Panc1 (cell line): ENCODE results near the gene TLK1. TPM values are rescaled to one million over a fixed set of nuclear protein-coding genes. Genes with fewer than 3 reads are reported as not detected.

Experiments used
- ATAC-seq: fragments of 200-7000 bp; cut with Tn5 transposase; 2 replicates; pipeline ENCODE4 v1.9.1; 2020; ENCODE audit warnings: mild to moderate bottlenecking, moderate library complexity
- BruUV-seq: library from RNA; stranded (reverse); fragments of 400-500 nt; replicated peaks from 2 replicates; lab custom pipeline; 2021; lab: Mats Ljungman, UMichigan
- CTCF ChIA-PET: fragments of 300-600 bp; sonication (Branson Sonifier 250); formaldehyde crosslinking; loops from one replicate; lab custom pipeline; 2022; ENCODE audit warnings: antibody characterized with exemption; lab: Charles Lee
- POLR2A ChIA-PET: fragments of 300-600 bp; sonication (Branson Sonifier 250); formaldehyde crosslinking; loops from one replicate; lab custom pipeline; 2022; ENCODE audit warnings: antibody characterized with exemption; lab: Charles Lee
- DNase-seq: peaks from one replicate; pipeline ENCODE4 v3.0.0-alpha.2; 2010; ENCODE audit warnings: low read depth, low spot score
- H3K27ac ChIP-seq: 2 replicates; pipeline ENCODE4 v1.5.1; 2011; ENCODE audit warnings: mild to moderate bottlenecking, low read length, inconsistent platforms
- H3K27me3 ChIP-seq: fragments of 200-500 bp; sonication (Bioruptor generic); 2 replicates; pipeline ENCODE4 v1.6.0; 2014; ENCODE audit warnings: low read length, inconsistent platforms; ENCODE audit not compliant: control insufficient read depth, insufficient read depth
- H3K36me3 ChIP-seq: fragments of 200-500 bp; sonication (Bioruptor generic); 2 replicates; pipeline ENCODE4 v1.5.1; 2014; ENCODE audit warnings: inconsistent platforms, mild to moderate bottlenecking, low read length, moderate library complexity; ENCODE audit not compliant: control insufficient read depth, insufficient read depth
- H3K4me1 ChIP-seq: 2 replicates; pipeline ENCODE4 v1.5.1; 2011; ENCODE audit warnings: inconsistent platforms, mild to moderate bottlenecking, low read length, moderate library complexity; ENCODE audit not compliant: control insufficient read depth, insufficient read depth
- H3K4me3 ChIP-seq, 2 experiments: 2 replicates each; pipeline ENCODE4 v1.5.1; 2011 to 2012; ENCODE audit warnings: low read depth in 2 of 2, low read length in 2 of 2, mild to moderate bottlenecking in 2 of 2, inconsistent platforms in 1 of 2, moderate library complexity in 1 of 2
- H3K9me3 ChIP-seq: fragments of 200-500 bp; sonication (Bioruptor generic); 2 replicates; pipeline ENCODE4 v1.5.1; 2014; ENCODE audit warnings: low read depth, mild to moderate bottlenecking, inconsistent platforms, low read length, moderate library complexity; ENCODE audit not compliant: control insufficient read depth, insufficient read depth
- POLR2AphosphoS5 ChIP-seq: IDR thresholded peaks from 2 replicates; pipeline ENCODE4 v1.6.1; 2012; ENCODE audit warnings: mild to moderate bottlenecking, low read depth, low read length, moderate library complexity
- REST ChIP-seq, 2 experiments: IDR thresholded peaks; 2 replicates each; pipeline ENCODE4 v1.6.1; 2011 to 2012; ENCODE audit warnings: low read depth in 2 of 2, control low read depth in 1 of 2, low read length in 1 of 2, mild to moderate bottlenecking in 1 of 2, moderate library complexity in 1 of 2; ENCODE audit not compliant: insufficient read depth in 1 of 2
- SIN3A ChIP-seq: IDR thresholded peaks from 2 replicates; pipeline ENCODE4 v1.6.1; 2012; ENCODE audit warnings: low read depth, mild to moderate bottlenecking, low read length, moderate library complexity, borderline replicate concordance; ENCODE audit not compliant: insufficient read depth
- TCF7L2 ChIP-seq: IDR thresholded peaks from 2 replicates; pipeline ENCODE4 v1.6.1; 2011; ENCODE audit warnings: mild to moderate bottlenecking, low read depth, low read length, inconsistent platforms
- in situ Hi-C: cut with HindIII; loops from 2 replicates; pipeline ENCODE4 v1.10.0; 2016; ENCODE audit warnings: low sequenced_read_pairs, low pct_unique_long_range_greater_than_20kb
- intact Hi-C: fragments of 100-400 bp; cut with micrococcal nuclease; formaldehyde crosslinking; loops from one replicate; pipeline ENCODE4 v1.10.0; 2022; ENCODE audit not compliant: unreplicated experiment
- total RNA-seq: library from RNA; stranded (reverse); gene quantifications from one replicate; pipeline ENCODE4 v1.2.1, GENCODE V29; 2021; ENCODE audit not compliant: unreplicated experiment
- TF ChIP-seq, protein P1 (sequence below): fragments of 450-650 bp; IDR thresholded peaks from 2 replicates; pipeline ENCODE4 v1.5.1; 2017; ENCODE audit warnings: mild to moderate bottlenecking

TLK1 gene
- total RNA-seq, 1 experiment from 2014 or later: 92.9 TPM

GRCh38 chr2:171049691-171050090 is 111.0 kb downstream of the TLK1 start:
- TF ChIP-seq SIN3A (no peak), POLR2AphosphoS5 (no peak)
- TF ChIP-seq, protein P1, sequence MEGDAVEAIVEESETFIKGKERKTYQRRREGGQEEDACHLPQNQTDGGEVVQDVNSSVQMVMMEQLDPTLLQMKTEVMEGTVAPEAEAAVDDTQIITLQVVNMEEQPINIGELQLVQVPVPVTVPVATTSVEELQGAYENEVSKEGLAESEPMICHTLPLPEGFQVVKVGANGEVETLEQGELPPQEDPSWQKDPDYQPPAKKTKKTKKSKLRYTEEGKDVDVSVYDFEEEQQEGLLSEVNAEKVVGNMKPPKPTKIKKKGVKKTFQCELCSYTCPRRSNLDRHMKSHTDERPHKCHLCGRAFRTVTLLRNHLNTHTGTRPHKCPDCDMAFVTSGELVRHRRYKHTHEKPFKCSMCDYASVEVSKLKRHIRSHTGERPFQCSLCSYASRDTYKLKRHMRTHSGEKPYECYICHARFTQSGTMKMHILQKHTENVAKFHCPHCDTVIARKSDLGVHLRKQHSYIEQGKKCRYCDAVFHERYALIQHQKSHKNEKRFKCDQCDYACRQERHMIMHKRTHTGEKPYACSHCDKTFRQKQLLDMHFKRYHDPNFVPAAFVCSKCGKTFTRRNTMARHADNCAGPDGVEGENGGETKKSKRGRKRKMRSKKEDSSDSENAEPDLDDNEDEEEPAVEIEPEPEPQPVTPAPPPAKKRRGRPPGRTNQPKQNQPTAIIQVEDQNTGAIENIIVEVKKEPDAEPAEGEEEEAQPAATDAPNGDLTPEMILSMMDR: no peak
- DNase-seq: no peak
- intact Hi-C loops: no loop called here
- BruUV-seq: no TSS peak
- in situ Hi-C loops: no loop called here
- Histone ChIP-seq H3K27me3 (no peaks in the 10 kb centered on the region), H3K27ac (no peak overlapping the region), H3K36me3 (peaks cover 49% of the 10 kb centered on the region), H3K4me1 (no peaks in the 10 kb centered on the region), H3K9me3 (no peaks in the 10 kb centered on the region), H3K4me3 (no peak overlapping the region)
- ChIA-PET POLR2A (interaction anchor here (0.5 to 0.7 kb wide), 2 partner anchors 9 to 94 kb away, joined by 3 to 8 read pairs; no protein-coding TSS in a partner anchor), CTCF (no interaction called here)
- no peak for ATAC-seq

DNA sequence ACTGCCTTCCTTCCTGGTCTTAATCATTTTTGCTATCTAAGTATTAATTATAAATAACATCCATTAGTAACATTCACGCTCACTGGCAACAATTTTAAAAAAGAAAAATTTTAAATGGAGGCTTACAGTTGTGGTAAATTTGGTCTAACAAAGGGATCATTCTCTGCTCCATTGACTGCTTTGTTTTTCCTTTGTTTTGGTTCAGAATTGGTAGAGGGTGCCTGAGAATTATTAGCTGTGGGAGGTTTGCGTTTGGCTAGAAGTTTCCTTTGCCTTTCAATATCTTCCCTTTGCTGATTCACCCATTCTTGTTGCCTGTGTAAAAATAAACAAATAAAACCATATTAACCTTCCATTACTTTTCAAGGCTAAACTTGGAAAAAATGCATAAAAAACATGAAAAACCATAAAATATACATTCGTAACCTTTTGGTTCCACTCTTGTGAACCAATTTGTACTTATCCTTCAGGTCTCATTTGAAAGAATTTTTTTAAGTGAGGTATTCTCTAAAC is 114.6 kb downstream of the TLK1 start:
- H3K36me3 ChIP-seq: peaks cover 41% of the 10 kb centered on the region
- POLR2A ChIA-PET: interaction anchor here (0.6 kb wide), 1 partner anchor 87 kb away, joined by 5 read pairs; no protein-coding TSS in a partner anchor
- H3K27me3 ChIP-seq: no peaks in the 10 kb centered on the region
- no peak overlapping the region for H3K27ac ChIP-seq
- ATAC-seq: no peak
- CTCF ChIA-PET: no interaction called here
- H3K4me3 ChIP-seq: no peak overlapping the region
- H3K4me1 ChIP-seq: no peaks in the 10 kb centered on the region
- no peaks in the 10 kb centered on the region for H3K9me3 ChIP-seq
- no peak for DNase-seq
- in situ Hi-C loops: no loop called here
- BruUV-seq: no TSS peak
- intact Hi-C loops: no loop called here
- no peak for TF ChIP-seq SIN3A
- no peak for TF ChIP-seq TCF7L2
- TF ChIP-seq REST (IDR thresholded peaks at IDR 0.05; ENCODE audit: insufficient read depth in 1 of 2, low read depth in 2 of 2, low read length in 1 of 2): no peak
- TF ChIP-seq, protein P1: no peak
- TF ChIP-seq POLR2AphosphoS5: no peak
